Chondrocyte (in vitro differentiated cells): ENCODE data around the gene DNASE1L3. TPM values are rescaled to one million over a fixed set of nuclear protein-coding genes. Genes with fewer than 3 reads are reported as not detected.

Experiments used
- DNase-seq: peaks from one replicate; pipeline ENCODE4 v3.0.0; 2021; ENCODE audit warnings: mixed read lengths, low spot score
- H3K27ac Mint-ChIP-seq: one replicate; pipeline ENCODE4 v1.8.0; 2021; ENCODE audit warnings: mild to moderate bottlenecking, moderate library complexity, mixed read lengths; ENCODE audit not compliant: unreplicated experiment
- H3K27me3 Mint-ChIP-seq: 2 replicates; pipeline ENCODE4 v1.8.0; 2021; ENCODE audit warnings: low read depth, mixed read lengths
- H3K36me3 Mint-ChIP-seq: 2 replicates; pipeline ENCODE4 v1.8.0; 2021; ENCODE audit warnings: low read depth, mixed read lengths
- H3K4me1 Mint-ChIP-seq: 2 replicates; pipeline ENCODE4 v1.8.0; 2021; ENCODE audit warnings: low read depth, mild to moderate bottlenecking, mixed read lengths
- H3K4me3 Mint-ChIP-seq: one replicate; pipeline ENCODE4 v1.8.0; 2021; ENCODE audit warnings: mild to moderate bottlenecking, moderate library complexity, mixed read lengths; ENCODE audit not compliant: unreplicated experiment
- H3K9me3 Mint-ChIP-seq: 2 replicates; pipeline ENCODE4 v1.8.0; 2021; ENCODE audit warnings: low read depth, mixed read lengths
- total RNA-seq: library from RNA; stranded (reverse); gene quantifications from 3 replicates; pipeline ENCODE4 v1.2.1, GENCODE V29; 2021
- TF ChIP-seq, protein P1 (sequence below): fragments of 200-600 bp; sonication (generic); IDR thresholded peaks from 2 replicates; pipeline ENCODE4 v1.5.0; 2021; ENCODE audit warnings: antibody characterized with exemption, mild to moderate bottlenecking, moderate library complexity

DNASE1L3 gene
- total RNA-seq, 1 donor from 2014 or later: not detected

DNA sequence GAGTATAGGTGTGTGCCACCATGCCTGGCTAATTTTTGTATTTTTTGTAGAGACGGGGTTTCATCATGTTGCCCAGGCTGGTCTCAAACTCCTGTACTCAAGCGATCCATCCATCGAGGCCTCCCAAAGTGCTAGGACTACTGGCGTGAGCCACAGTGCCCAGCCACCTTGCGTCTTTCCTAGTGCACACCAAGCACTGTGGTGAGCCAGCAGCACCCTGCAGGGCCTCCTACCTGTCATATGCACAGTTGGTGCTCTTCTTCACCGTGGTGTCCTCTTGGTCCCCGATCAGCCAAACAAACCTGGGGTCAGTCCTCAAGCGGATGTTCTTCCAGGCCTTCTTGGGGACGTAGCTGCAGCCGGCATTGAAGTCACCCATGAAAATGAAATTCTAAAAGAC lies 13.2 kb downstream of the DNASE1L3 start:
- Mint-ChIP-seq H3K27me3 (no peaks in the 10 kb centered on the region), H3K4me3 (no peak overlapping the region)
- TF ChIP-seq, protein P1, sequence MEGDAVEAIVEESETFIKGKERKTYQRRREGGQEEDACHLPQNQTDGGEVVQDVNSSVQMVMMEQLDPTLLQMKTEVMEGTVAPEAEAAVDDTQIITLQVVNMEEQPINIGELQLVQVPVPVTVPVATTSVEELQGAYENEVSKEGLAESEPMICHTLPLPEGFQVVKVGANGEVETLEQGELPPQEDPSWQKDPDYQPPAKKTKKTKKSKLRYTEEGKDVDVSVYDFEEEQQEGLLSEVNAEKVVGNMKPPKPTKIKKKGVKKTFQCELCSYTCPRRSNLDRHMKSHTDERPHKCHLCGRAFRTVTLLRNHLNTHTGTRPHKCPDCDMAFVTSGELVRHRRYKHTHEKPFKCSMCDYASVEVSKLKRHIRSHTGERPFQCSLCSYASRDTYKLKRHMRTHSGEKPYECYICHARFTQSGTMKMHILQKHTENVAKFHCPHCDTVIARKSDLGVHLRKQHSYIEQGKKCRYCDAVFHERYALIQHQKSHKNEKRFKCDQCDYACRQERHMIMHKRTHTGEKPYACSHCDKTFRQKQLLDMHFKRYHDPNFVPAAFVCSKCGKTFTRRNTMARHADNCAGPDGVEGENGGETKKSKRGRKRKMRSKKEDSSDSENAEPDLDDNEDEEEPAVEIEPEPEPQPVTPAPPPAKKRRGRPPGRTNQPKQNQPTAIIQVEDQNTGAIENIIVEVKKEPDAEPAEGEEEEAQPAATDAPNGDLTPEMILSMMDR: no peak

DNA sequence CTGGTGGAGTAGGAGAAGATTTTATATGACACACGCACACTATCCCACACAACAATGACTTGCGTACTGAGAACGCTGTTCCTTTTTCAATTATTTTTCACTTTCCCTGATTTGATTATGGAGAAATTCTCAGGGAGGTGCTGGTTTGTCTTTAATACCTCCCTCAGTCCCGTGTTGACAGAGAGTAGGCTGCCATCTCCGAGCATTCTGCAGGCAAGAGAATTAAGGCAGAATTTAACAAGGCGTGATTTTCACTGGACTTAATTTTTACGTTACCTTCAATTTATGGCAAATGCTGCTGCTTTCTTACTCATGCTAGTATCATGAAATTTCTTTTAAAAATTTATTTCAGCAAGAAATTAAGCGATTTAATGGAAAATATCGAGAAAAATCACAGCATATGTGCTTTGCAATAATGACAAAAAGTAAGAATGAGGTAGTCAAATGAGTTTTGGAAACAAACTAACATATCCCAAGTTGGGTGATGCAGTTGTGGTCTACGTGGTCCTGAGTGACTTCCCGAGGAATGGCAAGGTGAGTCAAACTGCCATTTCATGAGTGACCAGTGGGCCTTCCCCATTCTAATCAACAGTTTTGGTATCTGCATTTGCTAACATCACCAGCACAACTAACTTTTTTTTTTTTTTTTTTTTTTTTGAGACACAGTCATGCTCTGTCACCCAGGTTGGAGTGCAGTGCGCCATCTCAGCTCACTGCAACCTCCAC lies 16.9 kb downstream of the DNASE1L3 start:
- Mint-ChIP-seq H3K27ac (no peak overlapping the region), H3K9me3 (no peaks in the 10 kb centered on the region), H3K27me3 (no peaks in the 10 kb centered on the region), H3K36me3 (no peaks in the 10 kb centered on the region), H3K4me1 (peaks cover 10% of the 10 kb centered on the region), H3K4me3 (no peak overlapping the region)
- TF ChIP-seq, protein P1: no peak
- no peak for DNase-seq

More for the DNA sequence above, 13.2 kb downstream of the DNASE1L3 start:
- peak; percentile 50 for DNase-seq
- no peak overlapping the region for H3K27ac Mint-ChIP-seq
- peaks cover 29% of the 10 kb centered on the region for H3K4me1 Mint-ChIP-seq
- no peaks in the 10 kb centered on the region for H3K36me3 Mint-ChIP-seq
- H3K9me3 Mint-ChIP-seq: no peaks in the 10 kb centered on the region

DNA sequence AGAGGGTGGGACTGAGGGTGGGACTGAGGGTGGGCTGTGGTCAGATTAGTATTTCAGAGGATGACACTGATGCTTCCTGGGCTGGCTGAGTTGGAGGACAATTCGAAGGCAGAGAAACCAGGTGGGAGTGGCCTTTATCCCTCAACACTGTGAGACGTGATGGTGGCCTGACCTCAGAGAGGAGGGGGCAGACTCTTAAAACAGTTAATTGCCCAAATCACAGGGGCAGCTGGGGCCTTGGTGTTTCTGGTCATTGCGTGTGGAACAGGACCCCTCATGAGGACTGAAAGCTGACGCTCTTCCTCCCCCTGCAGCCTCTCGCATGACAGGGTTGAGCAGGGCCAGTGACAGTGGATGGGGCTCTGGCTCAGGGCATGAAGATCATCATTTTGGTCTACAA lies 18.7 kb downstream of the DNASE1L3 start:
- TF ChIP-seq, protein P1: no peak
- Mint-ChIP-seq H3K27me3 (no peaks in the 10 kb centered on the region), H3K4me1 (no peaks in the 10 kb centered on the region), H3K9me3 (no peaks in the 10 kb centered on the region), H3K36me3 (no peaks in the 10 kb centered on the region), H3K27ac (no peak overlapping the region), H3K4me3 (no peak overlapping the region)
- peak; percentile 18 for DNase-seq

DNA sequence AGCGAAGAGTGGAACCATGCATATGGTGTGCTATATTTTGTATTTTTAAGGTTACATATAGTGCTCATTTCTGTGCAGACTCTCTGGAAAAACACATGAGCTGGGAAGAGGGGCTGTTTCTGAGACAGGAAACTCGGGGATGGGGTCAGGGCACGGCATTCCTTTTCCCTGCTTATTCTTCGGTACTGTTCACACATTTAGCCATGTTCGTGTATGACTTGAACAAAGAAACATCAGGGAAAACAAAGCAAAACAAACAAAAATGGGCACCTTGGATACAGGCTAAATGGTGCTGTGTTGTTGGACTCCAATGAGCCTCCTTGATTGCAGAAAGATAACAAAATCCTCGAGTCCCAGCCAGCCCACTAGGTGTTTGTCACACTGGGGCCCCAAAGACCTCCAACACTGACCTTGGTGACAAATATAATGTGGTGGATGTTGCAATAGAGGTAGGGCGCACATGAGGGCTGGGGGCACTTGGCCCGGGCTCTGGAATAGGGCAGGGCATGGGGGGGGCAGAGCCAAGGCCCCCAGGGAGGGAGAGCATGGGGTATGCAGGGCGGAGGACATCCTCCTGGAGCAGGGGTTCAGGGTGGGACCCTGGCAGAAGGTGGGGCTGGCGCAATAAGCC lies 19.3 kb downstream of the DNASE1L3 start:
- TF ChIP-seq, protein P1: no peak
- no peaks in the 10 kb centered on the region for H3K36me3 Mint-ChIP-seq
- no peaks in the 10 kb centered on the region for H3K27me3 Mint-ChIP-seq
- H3K4me3 Mint-ChIP-seq: no peak overlapping the region
- DNase-seq: peak; percentile 52
- no peaks in the 10 kb centered on the region for H3K4me1 Mint-ChIP-seq
- no peaks in the 10 kb centered on the region for H3K9me3 Mint-ChIP-seq
- no peak overlapping the region for H3K27ac Mint-ChIP-seq

DNA sequence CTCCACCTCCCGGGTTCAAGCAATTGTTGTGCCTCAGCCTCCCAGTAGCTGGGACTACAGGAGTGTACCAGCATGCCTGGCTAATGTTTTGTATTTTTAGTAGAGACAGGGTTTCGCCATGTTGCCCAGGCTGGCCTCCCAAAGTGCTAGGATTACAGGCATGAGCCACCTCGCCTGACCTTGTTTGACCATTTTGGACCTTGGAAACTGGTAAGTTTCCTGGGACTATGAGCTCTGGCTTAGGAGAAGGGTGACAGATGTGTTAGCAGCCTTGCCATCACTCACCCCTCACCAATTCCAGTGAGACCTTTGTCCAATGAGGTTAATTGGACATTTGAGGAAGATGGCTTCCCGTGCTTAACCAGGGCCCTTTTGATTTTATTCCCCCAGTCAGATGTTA lies 19.9 kb downstream of the DNASE1L3 start:
- peak; percentile 8 for DNase-seq
- Mint-ChIP-seq H3K4me1 (no peaks in the 10 kb centered on the region), H3K27me3 (no peaks in the 10 kb centered on the region), H3K27ac (no peak overlapping the region), H3K9me3 (no peaks in the 10 kb centered on the region), H3K36me3 (no peaks in the 10 kb centered on the region), H3K4me3 (no peak overlapping the region)
- TF ChIP-seq, protein P1: no peak
